Right lobe of liver (tissue), 6 donors: ENCODE results near the gene EXOC1L. TPM values are rescaled to one million over a fixed set of nuclear protein-coding genes. Genes with fewer than 3 reads are reported as not detected.

Experiments used
- ATAC-seq, 4 donors: fragments of 200-7000 bp; cut with Tn5 transposase; one replicate each; pipeline ENCODE4 v1.9.1; 2020; ENCODE audit warnings: mild to moderate bottlenecking in 4 of 4, moderate library complexity in 4 of 4
- DNase-seq, 3 donors: peaks; one replicate each; pipeline ENCODE4 v3.0.0-alpha.2; 2020
- H3K27ac ChIP-seq, 3 donors: fragments of 200-600 bp; one replicate each; pipeline ENCODE4 v1.8.0; 2022
- H3K27me3 ChIP-seq, 2 donors: fragments of 200-600 bp; one replicate each; pipeline ENCODE4 v1.8.0; 2022
- H3K36me3 ChIP-seq, 4 donors: fragments of 200-600 bp; sonication (generic) in 1 of 4; one replicate each; pipeline versions ENCODE4 v1.5.1 to v1.8.0; 2017 to 2022; ENCODE audit warnings: control low read depth in 1 of 4
- H3K4me1 ChIP-seq, 4 donors: fragments of 200-600 bp; sonication (generic) in 1 of 4; one replicate each; pipeline versions ENCODE4 v1.5.1 to v1.8.0; 2017 to 2022; ENCODE audit warnings: control low read depth in 1 of 4
- H3K4me3 ChIP-seq, 3 donors: fragments of 200-600 bp; one replicate each; pipeline ENCODE4 v1.8.0; 2022
- H3K9me3 ChIP-seq, 4 donors: fragments of 200-600 bp; sonication (generic) in 1 of 4; one replicate each; pipeline versions ENCODE4 v1.5.1 to v1.8.0; 2017 to 2022; ENCODE audit warnings: control low read depth in 1 of 4
- POLR2A ChIP-seq: fragments of 450-650 bp; IDR thresholded peaks from one replicate; pipeline ENCODE4 v1.6.1; 2017; ENCODE audit warnings: antibody characterized with exemption, mild to moderate bottlenecking
- WGBS: methylation state at CpG from one replicate; pipeline ENCODE4 v1.1.6; 2018; ENCODE audit warnings: low coverage, low lambda C conversion rate; ENCODE audit not compliant: insufficient coverage; ENCODE audit errors: missing lambda C conversion rate; 5-methylcytosine and 5-hydroxymethylcytosine counted together
- intact Hi-C, 2 donors: fragments of 100-400 bp; cut with DNase I; formaldehyde crosslinking; loops; one replicate each; pipeline versions ENCODE4 v1.11.2 to v1.14.1; 2022
- long read RNA-seq: library from polyadenylated mRNA; unstranded; transcript quantifications from one replicate; pipeline ENCODE4 v2.0.0, GENCODE V29; 2019
- total RNA-seq, 6 experiments: library from RNA; depleted of rRNA in 2 of 6; stranded (reverse); fragments of >200 nt in 2 of 6; fragmentation: NEBNext Ultra II Directional in 3 of 6; extraction: Animal tissue kit (Norgen Biotek cat#: 25700) in 3 of 6; gene quantifications; one replicate each; pipeline versions ENCODE4 v1.1.0 to v1.2.4, GENCODE V29; 2016 to 2023
- TF ChIP-seq, protein P1 (sequence below), 4 donors: fragments of 200-600 bp in 3 of 4; fragments of 450-650 bp in 1 of 4; IDR thresholded peaks; one replicate each; pipeline versions ENCODE4 v1.5.1 to v1.8.0; 2016 to 2022; ENCODE audit warnings: antibody characterized with exemption in 4 of 4, mild to moderate bottlenecking in 2 of 4
- donor health status: DM: no; HTN: yes; CAD: no.
- donor health status: DM: no; HTN: no; CAD: no.
- donor health status: DM: no; HTN: no; CAD: no.
- donor health status: DM: no; HTN: yes; CAD: no.
- donor health status: DM: no; HTN: yes; CAD: no.

EXOC1L gene, protein sequence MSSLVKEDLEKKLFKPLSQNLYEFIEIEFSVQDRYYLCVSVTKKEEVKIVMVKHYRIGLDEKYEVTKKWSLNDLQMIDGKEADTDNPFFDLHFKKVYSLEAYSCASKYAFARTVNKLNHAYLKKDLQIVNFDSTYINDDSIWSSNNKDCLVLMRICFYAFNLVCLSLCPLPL
- not detected for total RNA-seq
- long read RNA-seq, result 0 reads

DNA sequence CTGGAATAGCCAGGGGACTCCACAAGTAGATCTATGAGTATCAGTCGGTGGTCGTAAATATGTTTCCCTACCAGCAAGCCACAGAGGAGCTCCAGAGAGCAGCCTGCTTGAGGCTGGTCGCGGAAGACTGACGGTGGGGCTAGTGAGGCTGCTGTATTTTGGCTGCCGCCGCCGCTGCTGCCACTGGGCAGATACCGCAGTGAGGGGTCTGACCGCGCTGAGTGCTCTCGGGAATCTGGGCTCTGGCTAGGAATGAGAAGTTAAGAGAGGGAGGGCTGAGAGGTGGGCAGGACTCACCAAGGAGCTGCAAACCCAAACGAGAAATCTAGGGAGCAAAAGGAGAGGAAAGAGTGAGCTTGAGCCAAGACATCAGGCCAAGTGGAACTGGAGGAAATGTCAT, at the start of gene EXOC1L:
Gene EXOC1L (plus strand): TSS at position 157 of the 400 bp plus-strand sequence. CDS start 237 bp downstream, at position 394.
- peak in 1 of 4 donors; percentile 37 for ATAC-seq

DNA sequence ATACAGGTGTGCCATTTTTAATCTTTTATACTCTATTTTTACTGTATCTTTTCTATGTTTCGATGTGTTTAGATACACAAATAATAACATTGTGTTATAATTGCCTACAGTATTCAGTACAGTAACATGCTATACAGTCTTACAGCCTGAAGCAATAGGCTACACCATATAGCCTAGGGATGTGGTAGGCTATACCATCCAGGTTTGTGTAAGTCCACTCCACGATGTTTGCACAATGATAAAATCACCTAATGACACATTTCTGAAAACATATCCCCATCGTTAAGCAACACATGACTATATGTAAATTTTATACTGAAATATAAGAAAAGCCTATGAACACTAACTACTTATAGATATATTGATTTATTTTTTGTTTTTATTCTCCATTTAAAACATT, 48.9 kb upstream of the EXOC1L start:
- H3K27me3 ChIP-seq, result no peaks in the 10 kb centered on the region

More for the DNA sequence above, at the start of gene EXOC1L:
- H3K27ac ChIP-seq, result no peak within 1 kb of the TSS
- intact Hi-C loops, result no loop called here
- H3K9me3 ChIP-seq, result no peaks in the 10 kb centered on the region
- TF ChIP-seq, protein P1, sequence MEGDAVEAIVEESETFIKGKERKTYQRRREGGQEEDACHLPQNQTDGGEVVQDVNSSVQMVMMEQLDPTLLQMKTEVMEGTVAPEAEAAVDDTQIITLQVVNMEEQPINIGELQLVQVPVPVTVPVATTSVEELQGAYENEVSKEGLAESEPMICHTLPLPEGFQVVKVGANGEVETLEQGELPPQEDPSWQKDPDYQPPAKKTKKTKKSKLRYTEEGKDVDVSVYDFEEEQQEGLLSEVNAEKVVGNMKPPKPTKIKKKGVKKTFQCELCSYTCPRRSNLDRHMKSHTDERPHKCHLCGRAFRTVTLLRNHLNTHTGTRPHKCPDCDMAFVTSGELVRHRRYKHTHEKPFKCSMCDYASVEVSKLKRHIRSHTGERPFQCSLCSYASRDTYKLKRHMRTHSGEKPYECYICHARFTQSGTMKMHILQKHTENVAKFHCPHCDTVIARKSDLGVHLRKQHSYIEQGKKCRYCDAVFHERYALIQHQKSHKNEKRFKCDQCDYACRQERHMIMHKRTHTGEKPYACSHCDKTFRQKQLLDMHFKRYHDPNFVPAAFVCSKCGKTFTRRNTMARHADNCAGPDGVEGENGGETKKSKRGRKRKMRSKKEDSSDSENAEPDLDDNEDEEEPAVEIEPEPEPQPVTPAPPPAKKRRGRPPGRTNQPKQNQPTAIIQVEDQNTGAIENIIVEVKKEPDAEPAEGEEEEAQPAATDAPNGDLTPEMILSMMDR (IDR thresholded peaks at IDR 0.05), result no peak
- no peak for TF ChIP-seq POLR2A
- DNase-seq, result no peak
- 2% methylated on average over 13 of the region's 13 CpGs for WGBS
- peak within 1 kb of the TSS in 1 of 3 donors; percentile 0 for H3K4me3 ChIP-seq
- H3K36me3 ChIP-seq, result no peaks in the 10 kb centered on the region
- no peaks in the 10 kb centered on the region for H3K4me1 ChIP-seq
- peaks cover 0 to 6% of the 10 kb centered on the region in 2 donors for H3K27me3 ChIP-seq

DNA sequence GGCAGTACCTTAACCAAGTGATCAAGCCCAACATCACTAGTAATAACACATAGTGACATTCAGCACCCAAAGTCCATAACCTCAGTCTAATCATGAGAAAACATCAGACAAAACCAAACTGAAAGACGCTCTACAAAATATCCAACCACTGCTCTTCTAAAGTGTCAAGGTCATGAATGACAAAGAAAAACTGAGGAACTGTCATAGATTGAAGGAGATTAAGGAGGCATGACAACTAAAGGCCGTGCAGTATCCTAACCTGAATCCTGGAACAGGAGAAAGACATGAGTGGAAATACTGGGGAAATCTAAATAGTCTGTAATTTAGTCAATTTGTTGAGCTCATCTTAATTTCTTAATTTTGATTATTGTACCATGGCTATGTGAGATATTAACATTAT, 38.2 kb upstream of the EXOC1L start:
- H3K27me3 ChIP-seq, result no peaks in the 10 kb centered on the region
- no peak overlapping the region for H3K27ac ChIP-seq
- intact Hi-C loops, result no loop called here
- no peak overlapping the region for H3K4me3 ChIP-seq
- H3K36me3 ChIP-seq, result no peaks in the 10 kb centered on the region
- H3K4me1 ChIP-seq, result no peaks in the 10 kb centered on the region
- DNase-seq, result no peak
- no peak for ATAC-seq
- no peak for TF ChIP-seq POLR2A
- TF ChIP-seq, protein P1 (IDR thresholded peaks at IDR 0.05), result no peak
- H3K9me3 ChIP-seq, result no peaks in the 10 kb centered on the region
- WGBS, result 64% methylated on average over 2 of the region's 2 CpGs

More for the DNA sequence above, 48.9 kb upstream of the EXOC1L start:
- H3K9me3 ChIP-seq, result no peaks in the 10 kb centered on the region
- H3K36me3 ChIP-seq, result no peaks in the 10 kb centered on the region
- ATAC-seq (no peak), DNase-seq (no peak)
- intact Hi-C loops, result no loop called here
- no peaks in the 10 kb centered on the region for H3K4me1 ChIP-seq
- H3K4me3 ChIP-seq, result no peak overlapping the region
- TF ChIP-seq, protein P1 (IDR thresholded peaks at IDR 0.05), result no peak
- TF ChIP-seq POLR2A, result no peak
- no peak overlapping the region for H3K27ac ChIP-seq
- WGBS, result 40% methylated on average over 3 of the region's 3 CpGs

GRCh38 chr4:55781812-55782211, 37.8 kb upstream of the EXOC1L start:
- H3K4me3 ChIP-seq, result no peak overlapping the region
- DNase-seq (no peak), ATAC-seq (no peak)
- H3K9me3 ChIP-seq, result no peaks in the 10 kb centered on the region
- no peaks in the 10 kb centered on the region for H3K36me3 ChIP-seq
- no peak overlapping the region for H3K27ac ChIP-seq
- intact Hi-C loops, result no loop called here
- TF ChIP-seq, protein P1 (IDR thresholded peaks at IDR 0.05), result no peak
- no peak for TF ChIP-seq POLR2A
- H3K27me3 ChIP-seq, result no peaks in the 10 kb centered on the region
- WGBS, result 25% methylated on average over 1 of the region's 1 CpG
- no peaks in the 10 kb centered on the region for H3K4me1 ChIP-seq
